HCEC 1CT (cell line): ENCODE measurements around the gene MRM1.

Experiments used
- DNase-seq: peaks from one replicate; pipeline ENCODE4 v3.0.0-alpha.2; 2017

The MRM1 gene, protein sequence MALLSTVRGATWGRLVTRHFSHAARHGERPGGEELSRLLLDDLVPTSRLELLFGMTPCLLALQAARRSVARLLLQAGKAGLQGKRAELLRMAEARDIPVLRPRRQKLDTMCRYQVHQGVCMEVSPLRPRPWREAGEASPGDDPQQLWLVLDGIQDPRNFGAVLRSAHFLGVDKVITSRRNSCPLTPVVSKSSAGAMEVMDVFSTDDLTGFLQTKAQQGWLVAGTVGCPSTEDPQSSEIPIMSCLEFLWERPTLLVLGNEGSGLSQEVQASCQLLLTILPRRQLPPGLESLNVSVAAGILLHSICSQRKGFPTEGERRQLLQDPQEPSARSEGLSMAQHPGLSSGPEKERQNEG

DNA sequence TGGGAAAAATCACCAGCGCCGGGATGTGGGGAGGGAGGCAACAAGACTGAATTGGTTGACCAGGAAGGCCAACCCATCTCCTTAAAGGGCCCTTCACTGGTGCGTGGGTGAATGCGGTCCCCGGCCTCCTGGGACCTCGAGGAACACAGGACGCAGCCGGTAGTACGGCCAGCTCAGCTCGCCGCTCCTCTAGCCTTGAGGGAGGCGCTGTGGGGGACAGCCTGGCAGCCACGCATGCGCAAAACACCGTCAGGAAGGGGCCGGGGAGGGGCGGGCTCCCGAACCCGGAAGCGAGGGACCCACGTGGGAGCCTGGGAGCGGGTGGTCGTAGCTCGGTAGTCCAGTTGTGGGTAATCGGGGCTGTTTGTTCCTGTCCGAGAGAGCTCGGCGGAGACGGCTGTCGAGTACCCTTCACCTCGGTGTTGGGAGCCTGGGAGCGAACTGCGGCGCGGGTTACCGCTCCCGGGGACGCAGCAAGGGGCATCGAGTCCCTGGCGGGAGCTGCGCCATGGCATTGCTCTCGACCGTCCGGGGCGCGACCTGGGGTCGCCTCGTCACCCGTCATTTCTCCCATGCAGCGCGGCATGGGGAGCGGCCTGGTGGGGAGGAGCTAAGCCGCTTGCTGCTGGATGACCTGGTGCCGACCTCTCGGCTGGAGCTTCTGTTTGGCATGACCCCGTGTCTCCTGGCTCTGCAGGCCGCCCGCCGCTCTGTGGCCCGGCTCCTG lies at the start of gene MRM1:
Gene MRM1 (plus strand): TSS at position 281 of the 727 bp plus-strand sequence. CDS start 228 bp downstream, at position 509.
- peak; percentile 89 for DNase-seq

DNA sequence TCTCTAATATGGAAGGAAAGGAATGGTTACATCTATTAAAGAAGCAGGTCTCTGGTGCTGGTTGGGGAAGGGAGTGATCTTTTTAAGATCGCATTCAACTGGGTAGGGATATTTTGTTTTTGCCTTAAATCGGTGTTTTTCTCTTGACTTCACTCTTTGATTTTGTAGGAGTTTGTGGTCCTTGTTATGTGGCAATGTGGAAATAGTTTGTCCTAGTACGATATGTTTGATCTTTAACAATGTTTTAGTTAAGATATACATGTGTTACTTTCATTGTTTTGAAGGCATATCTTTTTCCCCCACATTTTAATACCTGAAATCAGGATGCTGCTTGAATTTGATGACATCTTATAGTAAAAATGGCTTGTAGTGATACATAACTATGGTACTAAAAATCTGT lies 47.9 kb upstream of the MRM1 start:
- no peak for DNase-seq

DNA sequence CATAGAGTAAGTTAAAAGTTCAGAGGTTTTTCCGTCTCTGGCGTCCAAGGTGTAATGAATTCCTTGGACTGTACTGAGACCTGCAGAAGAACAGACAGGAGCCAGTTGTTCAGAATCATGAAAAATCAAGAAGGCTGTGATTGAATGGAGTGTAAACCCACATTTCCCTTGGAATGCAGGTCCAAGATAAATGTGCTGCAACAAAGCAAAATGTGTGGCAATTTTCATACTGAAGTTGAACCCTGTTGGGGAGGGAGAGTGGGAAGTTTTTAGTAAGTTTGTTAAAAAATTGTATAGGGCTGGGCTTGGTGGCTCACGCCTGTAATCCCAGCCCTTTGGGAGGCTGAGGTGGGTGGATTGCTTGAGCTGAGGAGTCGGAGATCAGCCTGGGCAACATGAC lies 35.3 kb upstream of the MRM1 start:
- DNase-seq: no peak

DNA sequence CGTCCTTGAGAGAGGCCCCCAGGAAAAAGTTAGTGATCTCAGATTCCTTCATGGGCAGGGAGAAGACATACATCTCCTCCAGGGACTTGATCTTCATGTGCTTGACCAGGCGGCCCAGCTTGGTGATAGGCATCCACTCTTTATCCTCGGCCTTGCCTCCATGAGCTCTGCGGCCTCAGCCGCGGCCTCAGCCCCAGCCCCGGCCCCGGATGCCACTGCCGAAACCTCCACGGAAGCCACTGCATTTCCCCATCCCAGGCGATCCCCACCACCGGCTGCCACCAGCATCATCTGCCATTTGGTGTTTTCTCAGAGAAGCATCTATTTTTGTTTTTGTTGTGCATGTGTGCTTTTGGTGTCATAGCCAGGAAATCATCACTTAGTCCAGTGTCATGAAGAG lies 26.4 kb upstream of the MRM1 start:
- no peak for DNase-seq

DNA sequence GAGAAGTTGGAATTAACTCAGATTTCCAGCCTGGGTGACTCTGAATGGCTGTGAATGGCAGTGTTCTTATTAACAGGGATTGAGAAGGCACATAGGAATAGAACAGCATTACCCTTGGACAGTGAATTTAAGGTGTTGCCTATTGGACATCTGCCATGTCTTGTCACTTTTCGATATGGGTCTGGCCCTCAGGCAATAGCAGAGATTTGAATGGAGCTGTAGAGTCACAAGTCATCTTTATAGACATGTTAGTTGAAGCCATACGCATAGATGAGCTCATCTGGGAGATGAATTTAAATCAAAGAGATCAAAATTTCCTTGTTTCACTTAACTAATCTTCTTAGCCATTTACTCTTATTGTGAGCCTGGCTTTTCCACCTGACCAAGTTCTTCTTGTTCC lies 24.6 kb upstream of the MRM1 start:
- DNase-seq: no peak

DNA sequence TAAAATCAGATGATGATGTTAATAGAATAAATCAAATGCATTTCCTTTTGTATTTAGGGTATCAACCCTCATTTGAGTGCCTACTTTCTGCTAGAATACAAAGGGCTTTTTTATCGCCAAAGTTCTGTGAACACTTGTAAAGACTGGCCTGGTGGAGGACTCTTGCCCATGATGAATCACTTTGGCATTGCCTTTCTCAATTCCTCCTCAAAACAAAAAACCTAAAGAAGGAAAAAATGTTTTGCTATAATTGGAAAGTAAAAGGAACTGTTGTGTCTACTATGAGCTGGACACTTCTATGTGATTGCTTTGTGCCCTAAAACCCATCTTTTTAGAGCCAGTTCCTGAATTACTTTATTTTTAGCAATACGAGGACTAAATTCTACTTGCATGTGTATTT lies 22.7 kb upstream of the MRM1 start:
- DNase-seq: no peak

DNA sequence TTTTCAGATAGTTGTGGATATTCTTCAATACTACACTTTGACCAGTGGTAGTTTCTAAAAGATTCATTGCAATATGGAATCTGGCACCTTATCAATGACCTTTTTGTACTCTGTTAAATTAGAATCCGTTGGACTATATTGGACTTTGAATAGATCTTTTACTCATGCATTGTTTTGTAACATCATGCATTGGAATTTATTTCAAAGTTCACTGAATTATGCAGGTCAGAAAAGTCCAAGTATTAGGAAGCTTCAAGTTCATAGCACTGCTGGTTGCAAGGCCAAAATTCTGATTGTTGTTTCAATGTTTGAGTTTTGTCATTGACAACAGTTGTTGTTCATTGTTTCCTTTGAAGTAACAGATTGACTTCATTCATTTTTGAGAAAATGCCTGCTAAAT lies 17.6 kb upstream of the MRM1 start:
- no peak for DNase-seq

DNA sequence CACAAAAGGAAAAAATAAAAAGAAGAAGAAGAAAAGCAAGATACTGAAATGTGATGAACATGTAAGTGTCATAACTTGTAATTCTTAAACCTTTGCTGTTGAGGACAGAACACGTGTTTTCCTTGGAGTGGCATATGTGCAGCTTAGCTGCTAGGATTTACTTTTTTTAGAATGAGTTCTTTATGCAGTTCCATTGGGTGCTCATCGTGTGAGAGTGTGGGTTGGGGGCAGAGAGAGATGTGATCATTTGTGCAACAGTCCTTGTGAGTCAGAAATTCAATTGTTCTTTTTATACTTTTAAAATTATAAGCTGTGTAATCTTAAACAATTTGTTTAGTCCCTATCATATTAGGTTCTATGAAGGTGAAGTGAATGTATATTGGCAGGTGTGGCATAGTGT lies 15.2 kb upstream of the MRM1 start:
- DNase-seq: no peak

DNA sequence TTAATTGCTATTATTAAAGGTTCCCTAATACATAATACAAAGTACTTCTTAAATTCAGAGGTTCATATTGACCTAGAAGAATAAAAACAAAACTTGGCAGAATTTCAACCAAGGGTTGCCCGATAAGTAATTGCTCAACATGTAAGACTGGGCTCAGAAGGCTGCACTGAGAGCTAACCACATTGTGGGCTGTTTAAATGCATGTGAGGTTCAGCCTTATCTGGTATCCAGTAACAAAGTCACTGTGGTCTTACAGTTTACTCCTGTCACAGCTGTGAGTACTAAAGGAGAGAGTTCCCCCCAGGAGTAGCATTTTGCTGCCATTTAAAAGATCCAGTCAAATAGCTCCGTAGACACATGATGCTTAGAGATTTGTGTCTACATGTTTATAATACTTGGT lies 11.3 kb upstream of the MRM1 start:
- no peak for DNase-seq

DNA sequence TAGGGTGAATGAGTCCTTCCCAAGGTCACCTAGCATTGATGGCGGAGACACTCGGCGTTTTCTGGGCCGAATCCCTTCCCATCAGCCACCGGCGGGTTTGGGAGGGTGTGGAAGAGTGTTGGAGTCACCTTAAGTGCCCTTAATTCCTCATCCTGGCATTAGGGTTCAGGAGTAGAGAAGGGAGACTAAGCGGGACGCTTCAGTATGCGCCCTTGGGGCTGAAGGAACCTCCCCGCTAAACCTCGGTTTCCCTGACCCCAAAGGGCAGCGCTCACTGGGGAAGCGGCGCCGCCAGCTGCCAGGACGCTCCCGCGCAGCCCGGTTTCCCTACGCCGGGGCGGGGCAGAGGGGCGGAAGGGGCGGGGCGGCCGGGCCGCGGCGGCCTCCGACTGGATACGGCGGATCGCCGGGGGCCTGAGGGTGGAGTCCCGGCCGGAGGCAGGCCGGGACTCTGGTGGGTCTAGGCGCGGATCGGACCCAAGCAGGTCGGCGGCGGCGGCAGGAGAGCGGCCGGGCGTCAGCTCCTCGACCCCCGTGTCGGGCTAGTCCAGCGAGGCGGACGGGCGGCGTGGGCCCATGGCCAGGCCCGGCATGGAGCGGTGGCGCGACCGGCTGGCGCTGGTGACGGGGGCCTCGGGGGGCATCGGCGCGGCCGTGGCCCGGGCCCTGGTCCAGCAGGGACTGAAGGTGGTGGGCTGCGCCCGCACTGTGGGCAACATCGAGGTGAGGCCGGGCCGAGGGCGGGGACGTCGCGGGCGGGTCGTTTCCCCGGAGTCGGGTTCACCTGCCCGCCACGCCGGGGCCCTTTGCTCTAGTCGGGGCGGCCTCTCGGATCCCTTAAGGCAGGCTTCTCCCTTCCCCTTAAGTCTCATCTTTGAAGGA lies 9.7 kb upstream of the MRM1 start, which contains the start of gene DHRS11:
Gene DHRS11 (plus strand): TSS at position 446 of the 882 bp plus-strand sequence. CDS start 131 bp downstream, at position 577.
- DNase-seq: peak; percentile 83

DNA sequence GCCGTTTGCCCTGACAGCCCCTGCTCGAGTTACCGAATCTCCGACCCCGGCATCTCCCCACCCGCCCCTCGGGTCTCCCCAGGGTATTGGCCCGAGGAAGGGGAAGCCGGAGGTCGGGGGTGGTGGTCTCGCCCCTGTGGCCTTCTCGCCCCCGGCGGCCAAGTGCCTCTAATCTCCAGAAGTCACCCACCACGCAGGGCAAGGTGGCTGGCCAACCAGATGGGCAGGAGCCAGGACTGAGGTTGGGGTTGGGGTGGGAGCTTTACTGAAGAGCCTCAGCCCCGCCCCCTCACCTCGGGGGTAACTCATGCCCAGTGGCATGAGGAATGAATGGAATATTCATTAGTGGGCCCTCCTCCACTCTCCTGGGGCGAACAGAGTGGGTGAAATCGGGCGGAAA lies 9.1 kb upstream of the MRM1 start:
- DNase-seq: no peak

DNA sequence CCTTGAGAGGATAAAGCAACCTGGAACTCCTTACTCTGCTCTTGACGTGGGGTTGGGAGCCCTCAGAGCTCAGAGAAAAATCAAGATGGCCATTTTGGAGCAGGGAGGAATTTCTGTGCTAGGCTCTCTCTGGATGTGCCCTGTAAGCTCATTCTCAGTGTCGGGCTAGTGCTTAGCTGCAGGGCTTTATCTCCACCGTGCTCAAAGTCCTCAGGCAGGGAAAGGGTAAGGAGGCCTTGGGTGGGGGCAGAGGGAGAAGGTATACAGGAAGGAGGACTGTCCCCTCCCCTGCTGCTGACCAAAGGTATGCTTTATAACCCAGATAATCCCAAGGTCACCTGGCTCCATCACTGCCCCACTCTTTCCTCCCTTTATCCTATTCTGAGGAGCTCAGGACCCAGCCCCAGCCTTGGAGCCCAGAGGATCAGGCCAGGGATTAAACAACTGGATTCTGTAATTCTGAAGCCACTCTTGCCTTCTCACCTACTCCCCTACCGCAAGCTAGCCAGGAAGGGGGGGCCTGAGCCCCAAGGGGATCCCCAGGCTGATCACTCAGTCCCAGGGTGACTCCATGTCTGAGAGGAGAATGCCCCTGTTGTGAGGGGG lies 8.6 kb upstream of the MRM1 start:
- no peak for DNase-seq

DNA sequence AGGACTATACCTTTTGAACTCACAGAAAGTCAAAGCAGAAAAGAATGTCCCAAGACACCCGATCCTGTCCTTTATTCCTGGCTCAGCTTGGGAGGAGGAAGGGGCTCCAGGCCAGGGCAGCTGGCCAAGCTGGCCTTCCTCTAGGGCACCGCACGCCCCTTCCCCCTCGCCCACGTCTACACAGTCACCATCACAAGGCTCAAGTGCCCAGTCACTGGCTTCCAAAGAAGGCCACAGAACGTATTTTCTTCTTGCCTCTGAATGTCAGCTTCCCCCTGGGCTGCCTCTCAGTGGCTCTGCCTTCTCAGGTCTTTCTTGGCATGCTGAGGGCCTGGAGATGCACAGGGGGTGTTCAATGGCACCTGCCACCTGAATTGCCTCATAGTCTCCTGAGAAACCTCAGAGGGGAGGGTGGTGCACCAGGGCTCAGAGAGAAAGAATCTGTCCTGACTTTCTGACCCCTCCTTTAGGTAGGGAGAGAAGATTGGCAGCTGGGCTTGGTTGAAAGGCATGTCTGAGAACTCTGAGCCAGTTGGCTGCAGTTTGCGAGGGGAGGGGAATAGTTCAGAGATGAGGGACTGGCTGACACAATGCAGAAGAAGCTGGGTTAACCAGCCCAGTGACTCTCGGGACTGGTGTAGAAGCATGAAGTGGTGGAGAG lies 7.6 kb upstream of the MRM1 start:
- DNase-seq: no peak

DNA sequence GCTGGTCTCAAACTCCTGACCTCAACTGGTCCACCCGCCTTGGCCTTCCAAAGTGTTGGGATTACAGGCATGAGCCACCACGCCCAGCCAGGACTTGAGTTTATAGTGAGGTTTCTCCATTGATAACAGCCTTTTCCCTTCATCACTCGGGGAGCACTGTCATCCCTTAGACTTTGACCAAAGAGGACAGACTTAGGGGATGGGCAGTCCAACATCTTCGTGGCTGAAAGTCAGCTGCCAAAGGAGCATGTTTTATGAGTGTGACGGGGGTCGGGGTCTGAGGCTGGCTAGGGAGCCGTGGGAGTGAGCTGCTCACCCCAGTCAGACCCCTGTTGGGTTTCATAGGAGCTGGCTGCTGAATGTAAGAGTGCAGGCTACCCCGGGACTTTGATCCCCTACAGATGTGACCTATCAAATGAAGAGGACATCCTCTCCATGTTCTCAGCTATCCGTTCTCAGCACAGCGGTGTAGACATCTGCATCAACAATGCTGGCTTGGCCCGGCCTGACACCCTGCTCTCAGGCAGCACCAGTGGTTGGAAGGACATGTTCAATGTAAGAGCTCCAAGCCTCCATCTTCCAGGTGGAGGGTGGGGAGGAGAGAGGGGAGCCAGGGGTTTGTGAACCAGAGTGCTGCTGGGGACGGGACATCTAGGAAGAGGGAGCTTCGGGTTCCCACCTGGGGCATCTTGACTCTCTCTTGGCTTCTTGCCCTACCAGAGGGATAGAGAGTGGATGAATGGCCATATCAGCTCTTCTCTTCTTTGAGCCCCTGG lies 6.6 kb upstream of the MRM1 start:
- no peak for DNase-seq

DNA sequence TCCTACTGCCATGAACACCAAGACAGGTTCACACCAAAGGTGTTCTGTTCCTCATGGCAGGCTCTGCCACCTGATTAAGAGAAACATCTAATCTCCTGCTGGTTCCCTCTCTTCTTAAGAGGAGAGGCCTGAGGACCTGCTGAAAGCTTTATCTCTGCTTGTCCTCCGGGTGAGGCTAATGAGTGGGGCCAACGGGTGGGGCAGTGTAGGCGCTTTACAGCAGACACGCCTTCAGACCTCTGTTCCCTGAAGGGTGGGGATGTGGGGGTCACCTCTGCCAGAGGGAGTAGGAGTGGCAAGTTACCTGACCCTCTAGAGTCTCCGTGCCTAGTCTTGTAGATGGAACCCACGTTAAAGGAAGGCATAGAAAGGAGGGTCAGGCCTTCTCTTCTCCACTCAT lies 4.2 kb upstream of the MRM1 start:
- no peak for DNase-seq

DNA sequence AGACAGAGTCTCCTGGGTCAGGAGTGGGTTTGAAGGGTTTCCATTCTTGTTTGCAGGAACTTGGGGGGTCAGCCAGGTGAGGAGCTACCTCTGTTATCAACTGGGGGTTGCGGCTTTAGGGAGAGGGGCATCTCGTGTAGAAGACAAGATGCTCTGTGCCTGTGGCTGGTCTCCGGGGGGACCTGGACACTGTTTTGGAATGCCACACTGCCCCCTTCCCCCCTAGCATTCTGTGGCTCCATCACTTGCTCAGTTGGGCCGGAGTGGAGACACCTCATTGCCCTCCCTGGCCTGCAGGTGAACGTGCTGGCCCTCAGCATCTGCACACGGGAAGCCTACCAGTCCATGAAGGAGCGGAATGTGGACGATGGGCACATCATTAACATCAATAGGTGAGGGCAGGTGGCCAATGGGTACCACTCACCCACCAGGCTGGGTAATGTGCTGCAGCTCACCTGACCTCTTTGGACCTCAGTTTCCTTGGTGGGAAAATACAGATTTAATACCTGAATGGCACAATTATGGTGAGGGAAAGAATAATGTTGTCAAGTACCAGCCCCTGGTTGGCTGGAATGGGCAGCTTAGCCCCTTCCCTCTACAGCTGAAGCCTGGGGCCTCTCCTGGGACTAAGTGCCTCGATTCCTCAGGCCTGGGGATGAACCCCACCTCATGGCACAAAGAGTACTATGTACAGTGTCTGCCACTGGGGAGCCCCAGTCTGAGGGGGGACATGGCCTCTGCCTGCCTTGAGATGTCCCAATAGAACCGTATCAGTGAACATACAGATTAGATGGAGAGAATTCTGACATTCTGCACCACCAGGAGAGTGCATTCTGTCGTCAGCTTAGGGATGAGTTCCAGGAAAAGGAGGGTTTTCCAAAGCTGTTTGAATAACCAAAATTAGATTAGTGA lies 3.3 kb upstream of the MRM1 start:
- DNase-seq: no peak

DNA sequence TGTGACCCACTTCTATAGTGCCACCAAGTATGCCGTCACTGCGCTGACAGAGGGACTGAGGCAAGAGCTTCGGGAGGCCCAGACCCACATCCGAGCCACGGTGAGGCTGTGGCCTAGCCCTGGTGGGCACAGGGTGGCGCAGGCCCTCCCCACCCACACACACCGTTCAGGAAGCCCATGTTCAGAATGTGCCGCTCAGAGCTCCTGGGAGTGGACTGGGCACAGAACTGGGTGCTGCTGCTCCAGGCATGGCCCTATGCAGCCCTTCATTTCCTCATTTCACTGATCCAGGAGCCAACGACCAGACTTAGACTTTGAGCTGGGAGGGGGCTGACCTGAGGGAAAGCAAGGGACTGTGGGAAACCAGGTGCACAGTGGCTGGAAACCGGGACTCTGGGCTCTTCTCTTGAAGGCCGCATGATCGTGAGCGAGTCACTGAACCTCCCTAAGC lies 2.4 kb upstream of the MRM1 start:
- no peak for DNase-seq

DNA sequence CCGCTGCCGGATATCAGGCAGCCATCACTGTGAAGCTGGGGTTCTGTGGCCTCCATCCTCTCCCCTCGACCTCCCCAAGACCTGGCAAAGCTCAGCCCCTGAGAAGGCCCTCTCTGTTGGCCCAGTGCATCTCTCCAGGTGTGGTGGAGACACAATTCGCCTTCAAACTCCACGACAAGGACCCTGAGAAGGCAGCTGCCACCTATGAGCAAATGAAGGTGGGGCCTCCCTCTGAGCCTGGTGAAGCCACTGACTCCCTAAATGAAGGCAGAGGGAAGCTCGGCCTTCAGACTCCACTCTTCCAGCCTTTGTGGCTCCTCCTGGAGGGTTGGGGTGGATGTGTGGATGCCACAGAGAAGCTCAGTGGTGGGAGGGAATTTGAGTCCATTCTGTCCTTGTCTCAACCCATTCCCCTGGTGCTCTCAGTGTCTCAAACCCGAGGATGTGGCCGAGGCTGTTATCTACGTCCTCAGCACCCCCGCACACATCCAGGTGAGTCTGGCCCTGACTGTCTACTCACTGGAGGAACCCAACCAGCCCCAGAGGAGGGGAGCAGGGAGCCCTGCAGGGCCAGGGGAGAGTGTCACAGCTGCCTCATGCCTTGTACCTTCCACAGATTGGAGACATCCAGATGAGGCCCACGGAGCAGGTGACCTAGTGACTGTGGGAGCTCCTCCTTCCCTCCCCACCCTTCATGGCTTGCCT lies 1.7 kb upstream of the MRM1 start:
- no peak for DNase-seq

DNA sequence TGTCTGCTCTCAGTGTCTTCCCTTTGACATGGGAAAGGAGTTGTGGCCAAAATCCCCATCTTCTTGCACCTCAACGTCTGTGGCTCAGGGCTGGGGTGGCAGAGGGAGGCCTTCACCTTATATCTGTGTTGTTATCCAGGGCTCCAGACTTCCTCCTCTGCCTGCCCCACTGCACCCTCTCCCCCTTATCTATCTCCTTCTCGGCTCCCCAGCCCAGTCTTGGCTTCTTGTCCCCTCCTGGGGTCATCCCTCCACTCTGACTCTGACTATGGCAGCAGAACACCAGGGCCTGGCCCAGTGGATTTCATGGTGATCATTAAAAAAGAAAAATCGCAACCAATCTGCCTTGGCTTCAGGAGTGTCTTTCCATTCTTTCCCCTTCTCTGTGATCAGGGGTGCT lies 918 bp upstream of the MRM1 start:
- DNase-seq: no peak

DNA sequence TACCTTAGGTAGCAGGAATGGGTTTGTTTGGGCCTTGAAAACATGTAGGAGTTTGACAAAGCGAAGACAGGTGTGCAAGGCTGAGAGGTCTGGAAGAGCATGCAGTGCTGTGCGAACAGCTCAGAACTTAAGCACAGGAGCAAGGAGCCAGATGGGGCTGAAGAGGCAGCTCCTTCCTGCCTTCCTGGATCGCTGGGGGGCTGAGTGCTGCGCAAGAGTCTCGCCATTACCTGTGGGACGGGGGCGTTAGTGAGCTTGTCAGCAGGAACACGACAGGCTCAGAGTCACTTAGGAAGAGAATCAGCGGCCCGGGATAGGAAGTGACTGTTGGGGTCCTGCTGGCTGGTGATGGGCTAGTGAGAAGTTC lies 464 bp upstream of the MRM1 start:
- no peak for DNase-seq
